Suprapubic skin (tissue), 4 donors: ENCODE data around the gene MYO9B. TPM values are rescaled to one million over a fixed set of nuclear protein-coding genes. Genes with fewer than 3 reads are reported as not detected.

Experiments used
- DNase-seq, 2 donors: peaks; one replicate each; pipeline ENCODE4 v3.0.0-alpha.2; 2019; ENCODE audit warnings: low spot score in 2 of 2
- H3K27ac ChIP-seq: fragments of 200-600 bp; sonication (generic); one replicate; pipeline ENCODE4 v1.5.1; 2019
- H3K27me3 ChIP-seq: fragments of 200-600 bp; sonication (generic); one replicate; pipeline ENCODE4 v1.5.1; 2019
- H3K36me3 ChIP-seq: fragments of 200-600 bp; sonication (generic); one replicate; pipeline ENCODE4 v1.5.1; 2019
- H3K4me1 ChIP-seq: fragments of 200-600 bp; sonication (generic); one replicate; pipeline ENCODE4 v1.5.1; 2019
- H3K4me3 ChIP-seq: fragments of 200-600 bp; sonication (generic); one replicate; pipeline ENCODE4 v1.5.1; 2019; ENCODE audit warnings: mild to moderate bottlenecking
- H3K9me3 ChIP-seq: fragments of 200-600 bp; sonication (generic); one replicate; pipeline ENCODE4 v1.5.1; 2019
- CTCF ChIP-seq, 2 donors: fragments of 200-600 bp in 1 of 2; fragments of 450-650 bp in 1 of 2; sonication (generic) in 1 of 2; IDR thresholded peaks; one replicate each; pipeline ENCODE4 v1.5.1; 2016 to 2019; ENCODE audit warnings: antibody characterized with exemption in 2 of 2, mild to moderate bottlenecking in 1 of 2, moderate library complexity in 1 of 2
- EP300 ChIP-seq: sonication (generic); formaldehyde crosslinking; IDR thresholded peaks from one replicate; pipeline ENCODE4 v1.6.1; 2017; ENCODE audit warnings: antibody characterized with exemption
- POLR2A ChIP-seq, 2 donors: fragments of 450-650 bp; IDR thresholded peaks; one replicate each; pipeline ENCODE4 v1.6.1; 2017; ENCODE audit warnings: antibody characterized with exemption in 2 of 2, mild to moderate bottlenecking in 2 of 2, moderate library complexity in 2 of 2
- POLR2AphosphoS5 ChIP-seq, 3 donors: sonication (generic); formaldehyde crosslinking; IDR thresholded peaks; one replicate each; pipeline ENCODE4 v1.6.1; 2017; ENCODE audit warnings: antibody characterized with exemption in 3 of 3
- WGBS: methylation state at CpG from one replicate; pipeline ENCODE4 v1.1.5; 2018; 5-methylcytosine and 5-hydroxymethylcytosine counted together
- total RNA-seq, 4 donors: library from RNA; depleted of rRNA; stranded (reverse); fragments of >200 nt; gene quantifications; one replicate each; pipeline ENCODE4 v1.1.0, GENCODE V29; 2016

MYO9B gene
- total RNA-seq, 4 donors from 2014 or later = 43.6 to 99.9 (median 69.5) TPM

GRCh38 chr19:17259118-17259780 is 183.7 kb downstream of the MYO9B start:
- Histone ChIP-seq H3K27me3 (no peaks in the 10 kb centered on the region), H3K4me3 (no peak overlapping the region), H3K27ac (no peak overlapping the region), H3K9me3 (no peaks in the 10 kb centered on the region), H3K36me3 (no peaks in the 10 kb centered on the region), H3K4me1 (no peaks in the 10 kb centered on the region)
- TF ChIP-seq CTCF (IDR thresholded peaks at IDR 0.05) = no peak
- TF ChIP-seq EP300 = no peak
- no peak for TF ChIP-seq POLR2AphosphoS5 (IDR thresholded peaks at IDR 0.05)
- no peak for TF ChIP-seq POLR2A (IDR thresholded peaks at IDR 0.05)
- DNase-seq = no peak
- 97% methylated on average over 7 of the region's 9 CpGs for WGBS

GRCh38 chr19:17259934-17260333 is 184.4 kb downstream of the MYO9B start:
- no peaks in the 10 kb centered on the region for H3K36me3 ChIP-seq
- no peak for DNase-seq
- no peaks in the 10 kb centered on the region for H3K27me3 ChIP-seq
- no peak overlapping the region for H3K4me3 ChIP-seq
- WGBS = 80% methylated on average over 1 of the region's 1 CpG
- TF ChIP-seq POLR2A (IDR thresholded peaks at IDR 0.05) (no peak), CTCF (IDR thresholded peaks at IDR 0.05) (no peak), EP300 (no peak), POLR2AphosphoS5 (IDR thresholded peaks at IDR 0.05) (no peak)
- H3K27ac ChIP-seq = no peak overlapping the region
- no peaks in the 10 kb centered on the region for H3K9me3 ChIP-seq
- no peaks in the 10 kb centered on the region for H3K4me1 ChIP-seq

GRCh38 chr19:17260842-17261325 is 185.3 kb downstream of the MYO9B start:
- 16% methylated on average over 15 of the region's 15 CpGs for WGBS
- no peaks in the 10 kb centered on the region for H3K9me3 ChIP-seq
- no peaks in the 10 kb centered on the region for H3K27me3 ChIP-seq
- H3K4me3 ChIP-seq = no peak overlapping the region
- no peaks in the 10 kb centered on the region for H3K36me3 ChIP-seq
- TF ChIP-seq POLR2A (IDR thresholded peaks at IDR 0.05) = no peak
- no peak for TF ChIP-seq POLR2AphosphoS5 (IDR thresholded peaks at IDR 0.05)
- peak; percentile 60 to 90 for TF ChIP-seq CTCF (IDR thresholded peaks at IDR 0.05)
- no peak for TF ChIP-seq EP300
- no peak overlapping the region for H3K27ac ChIP-seq
- no peaks in the 10 kb centered on the region for H3K4me1 ChIP-seq
- peak in 1 of 2 donors; percentile 88 for DNase-seq

- Histone ChIP-seq H3K9me3 (no peaks in the 10 kb centered on the region), H3K36me3 (no peaks in the 10 kb centered on the region), H3K27ac (no peak overlapping the region), H3K4me3 (no peak overlapping the region), H3K27me3 (no peaks in the 10 kb centered on the region), H3K4me1 (peaks cover 5% of the 10 kb centered on the region)
- no peak for DNase-seq
- 51% methylated on average over 3 of the region's 16 CpGs for WGBS
- TF ChIP-seq CTCF (IDR thresholded peaks at IDR 0.05) = no peak
- no peak for TF ChIP-seq POLR2AphosphoS5 (IDR thresholded peaks at IDR 0.05)
Measured at GRCh38 chr19:17262557-17262956, 187.0 kb downstream of the MYO9B start.

Other genes with a start within 250 kb of the MYO9B start
- gene SIN3B, start 246.4 kb upstream of the MYO9B start, total RNA-seq = 100 to 1,000 TPM in 1 of 4 donors, 10 to 100 TPM in 3; 32.1 to 122 (median 39.4) TPM
- gene F2RL3, start 186.8 kb upstream of the MYO9B start, total RNA-seq = 1 to 10 TPM in 2 of 4 donors, under 1 TPM in 2; 0.57 to 3.9 (median 1.2) TPM
- gene CPAMD8, start 49.0 kb upstream of the MYO9B start, total RNA-seq = 1 to 10 TPM; 5.4 to 9.7 (median 9.1) TPM
- 1 to 10 TPM; 2.4 to 4.1 (median 3.0) TPM for gene HAUS8, start 325 bp upstream of the MYO9B start, total RNA-seq
- gene USE1, start 139.6 kb downstream of the MYO9B start, total RNA-seq = 10 to 100 TPM; 17.3 to 25.2 (median 21.6) TPM
- 1 to 10 TPM; 2.7 to 9.7 (median 4.8) TPM for gene OCEL1, start 150.4 kb downstream of the MYO9B start, total RNA-seq
- 10 to 100 TPM; 25.8 to 79.3 (median 54.8) TPM for gene NR2F6, start 170.1 kb downstream of the MYO9B start, total RNA-seq
- 1 to 10 TPM; 1.2 to 8.4 (median 2.1) TPM for gene USHBP1, start 189.0 kb downstream of the MYO9B start, total RNA-seq
- gene BABAM1, start 191.7 kb downstream of the MYO9B start, total RNA-seq = 10 to 100 TPM; 54.6 to 66.8 (median 63.7) TPM
- 1 to 10 TPM in 3 of 4 donors, under 1 TPM in 1; 0.30 to 2.5 (median 1.5) TPM for gene ANKLE1, start 206.1 kb downstream of the MYO9B start, total RNA-seq
- gene ABHD8, start 227.6 kb downstream of the MYO9B start, total RNA-seq = 10 to 100 TPM in 3 of 4 donors, 1 to 10 TPM in 1; 9.7 to 15.7 (median 13.6) TPM
- gene MRPL34, start 230.1 kb downstream of the MYO9B start, total RNA-seq = 10 to 100 TPM; 42.7 to 89.5 (median 73.1) TPM
- 10 to 100 TPM; 17.9 to 35.2 (median 22.8) TPM for gene DDA1, start 233.8 kb downstream of the MYO9B start, total RNA-seq